ENCODE data around the gene TOP3B.

TOP3B gene

GRCh38 chr22:22010358-22010757 lies 27.8 kb upstream of the TOP3B start:
- no peak for DNase-seq (ENCODE audit: low read depth)

- no peak for DNase-seq (ENCODE audit: low read depth)
Measured at GRCh38 chr22:22009661-22010060, 27.1 kb upstream of the TOP3B start.

- no peak for DNase-seq (ENCODE audit: low read depth)
Measured at GRCh38 chr22:22006596-22006990, 24.0 kb upstream of the TOP3B start.

GRCh38 chr22:22005945-22006595 lies 23.5 kb upstream of the TOP3B start:
- DNase-seq (ENCODE audit: low read depth): no peak

- no peak for DNase-seq (ENCODE audit: low read depth)
Measured at GRCh38 chr22:22003233-22003632, 20.6 kb upstream of the TOP3B start.

DNA sequence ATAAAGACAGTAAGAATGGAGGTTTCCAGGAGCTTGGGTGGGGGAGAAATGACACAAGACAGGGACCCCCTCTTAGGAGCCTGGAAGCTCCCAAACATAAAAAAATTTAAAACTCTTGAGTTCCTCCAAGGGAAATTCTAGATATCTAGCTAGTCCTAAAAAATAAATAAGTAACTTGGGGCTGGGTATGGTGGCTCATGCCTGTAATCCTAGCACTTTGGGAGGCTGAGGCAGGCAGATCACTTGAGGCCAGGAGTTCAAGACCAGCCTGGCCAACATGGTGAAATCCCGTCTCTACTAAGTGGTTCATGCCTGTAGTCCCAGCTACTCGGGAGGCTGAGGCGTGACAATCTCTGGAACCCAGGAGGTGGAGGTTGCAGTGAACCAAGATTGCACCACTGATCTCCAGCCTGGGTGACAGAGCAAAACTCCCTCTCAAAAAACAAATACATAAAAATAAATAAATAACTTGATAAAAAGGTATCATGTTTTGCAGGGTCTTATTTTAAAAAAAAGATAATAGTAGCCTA lies 20.0 kb upstream of the TOP3B start:
- DNase-seq (ENCODE audit: low read depth): no peak

DNA sequence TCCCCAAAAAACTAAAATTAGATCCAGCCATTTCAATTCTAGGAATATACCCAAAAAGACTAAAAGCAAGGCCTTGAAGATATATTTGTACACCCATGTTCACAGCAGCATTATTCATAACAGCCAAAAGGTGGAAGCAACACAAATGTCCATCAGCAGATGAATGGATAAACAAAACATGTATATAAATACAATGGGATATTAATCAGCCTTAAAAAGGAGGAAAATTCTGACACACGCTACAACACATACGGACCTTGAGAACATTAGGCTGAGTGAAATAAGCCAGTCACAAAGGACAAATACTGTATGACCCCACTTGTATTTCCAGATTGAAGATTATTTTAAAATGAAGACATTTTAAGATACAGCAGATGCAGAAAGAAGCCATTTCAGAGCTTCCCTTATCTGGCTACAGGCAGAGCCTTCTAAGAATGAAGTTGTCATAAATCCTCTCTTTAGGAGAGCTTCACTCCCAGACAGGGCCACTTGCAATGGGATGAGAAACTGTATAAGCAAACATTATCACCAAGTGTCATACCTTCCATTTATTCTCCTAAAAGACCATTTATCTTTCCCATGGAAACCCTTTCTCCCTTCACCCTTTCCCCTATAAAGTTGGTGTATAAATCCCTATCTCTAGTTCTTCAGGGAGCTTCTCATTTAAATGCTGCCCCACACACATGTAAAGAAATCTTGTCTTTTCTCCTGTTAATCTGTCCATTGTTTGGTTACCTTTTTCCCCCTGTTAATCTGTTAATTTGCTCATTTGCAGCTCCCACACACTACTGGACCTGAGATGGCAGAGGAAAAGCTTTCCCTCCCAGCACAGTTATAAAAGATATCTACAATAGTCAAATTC lies 19.3 kb upstream of the TOP3B start:
- no peak for DNase-seq (ENCODE audit: low read depth)

DNA sequence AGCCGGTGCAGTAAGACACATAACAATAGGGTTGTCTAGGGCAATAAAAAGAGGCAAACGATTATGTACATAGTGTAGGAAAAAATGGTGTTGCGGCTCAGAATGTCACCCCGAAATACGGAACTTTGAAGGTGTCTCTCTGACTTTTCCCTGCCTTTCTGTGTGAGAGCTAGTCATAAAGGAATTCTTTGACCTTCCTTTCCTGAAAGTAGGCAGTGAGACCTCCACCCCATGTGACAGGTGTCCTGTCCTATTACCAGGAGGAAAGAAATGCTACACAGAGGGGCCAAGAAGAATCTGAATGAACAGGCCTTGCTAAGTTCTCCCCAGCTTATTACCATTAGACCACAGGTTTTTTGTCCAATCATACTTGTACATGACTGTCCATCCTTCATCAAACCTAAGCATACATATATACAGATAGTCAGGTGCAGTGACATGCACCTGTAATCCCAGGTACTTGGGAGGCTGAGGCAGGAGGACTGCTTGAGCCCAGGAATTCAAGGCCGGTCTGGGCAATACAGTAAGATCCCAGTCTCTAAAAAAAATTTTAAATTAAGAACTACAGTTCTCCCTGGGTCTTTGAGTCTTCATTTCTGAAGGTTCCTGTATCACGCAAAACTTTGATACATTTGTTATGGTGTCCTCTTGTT lies 16.1 kb upstream of the TOP3B start:
- DNase-seq (ENCODE audit: low read depth): no peak

DNA sequence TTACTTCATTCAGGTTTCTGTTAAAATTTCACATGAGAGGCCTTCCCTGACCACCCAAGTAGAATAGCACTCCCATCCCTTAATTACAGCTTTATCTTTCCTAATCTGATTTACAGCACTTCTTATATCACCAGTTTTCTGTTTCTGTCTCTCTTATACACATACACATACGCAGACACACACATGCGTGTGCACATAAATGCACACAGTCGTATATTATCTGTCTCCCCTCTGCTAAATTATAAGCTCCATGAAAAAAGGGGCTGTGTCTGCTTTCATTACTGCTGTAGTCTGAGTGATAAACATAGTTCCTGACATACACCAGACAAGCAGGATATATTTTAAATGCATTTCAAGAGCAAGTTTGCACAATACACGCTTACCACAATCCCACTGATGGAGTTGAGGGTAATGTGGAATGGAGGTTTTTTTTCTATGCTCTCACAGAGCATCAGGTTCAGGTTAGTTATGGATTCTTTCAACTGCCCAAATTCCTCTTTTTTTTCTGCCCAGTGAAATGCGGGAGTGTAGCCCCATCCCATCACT lies 13.7 kb upstream of the TOP3B start:
- DNase-seq (ENCODE audit: low read depth): no peak

GRCh38 chr22:21995660-21996059 lies 13.1 kb upstream of the TOP3B start:
- no peak for DNase-seq (ENCODE audit: low read depth)

GRCh38 chr22:21994881-21995444 lies 12.4 kb upstream of the TOP3B start:
- DNase-seq (ENCODE audit: low read depth): no peak

- DNase-seq (ENCODE audit: low read depth): no peak
Measured at GRCh38 chr22:21992593-21993237, 10.1 kb upstream of the TOP3B start.

- no peak for DNase-seq (ENCODE audit: low read depth)
Measured at GRCh38 chr22:21991774-21992173, 9.2 kb upstream of the TOP3B start.

DNA sequence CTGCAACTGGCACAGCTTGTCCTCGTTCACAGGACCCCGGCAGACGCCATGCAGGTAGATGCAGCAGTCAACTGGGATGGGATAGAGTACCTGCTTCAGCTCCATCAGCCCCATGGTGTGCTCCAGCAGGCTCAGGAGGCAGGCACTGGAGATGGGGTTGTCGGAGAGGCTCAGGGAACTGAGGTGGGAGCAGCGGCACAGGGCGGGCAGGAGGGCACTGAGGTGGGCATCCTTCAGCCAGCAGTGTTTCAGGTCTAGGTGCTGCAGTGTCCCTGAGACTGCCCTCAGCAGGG lies 8.7 kb upstream of the TOP3B start:
- no peak for DNase-seq (ENCODE audit: low read depth)

DNA sequence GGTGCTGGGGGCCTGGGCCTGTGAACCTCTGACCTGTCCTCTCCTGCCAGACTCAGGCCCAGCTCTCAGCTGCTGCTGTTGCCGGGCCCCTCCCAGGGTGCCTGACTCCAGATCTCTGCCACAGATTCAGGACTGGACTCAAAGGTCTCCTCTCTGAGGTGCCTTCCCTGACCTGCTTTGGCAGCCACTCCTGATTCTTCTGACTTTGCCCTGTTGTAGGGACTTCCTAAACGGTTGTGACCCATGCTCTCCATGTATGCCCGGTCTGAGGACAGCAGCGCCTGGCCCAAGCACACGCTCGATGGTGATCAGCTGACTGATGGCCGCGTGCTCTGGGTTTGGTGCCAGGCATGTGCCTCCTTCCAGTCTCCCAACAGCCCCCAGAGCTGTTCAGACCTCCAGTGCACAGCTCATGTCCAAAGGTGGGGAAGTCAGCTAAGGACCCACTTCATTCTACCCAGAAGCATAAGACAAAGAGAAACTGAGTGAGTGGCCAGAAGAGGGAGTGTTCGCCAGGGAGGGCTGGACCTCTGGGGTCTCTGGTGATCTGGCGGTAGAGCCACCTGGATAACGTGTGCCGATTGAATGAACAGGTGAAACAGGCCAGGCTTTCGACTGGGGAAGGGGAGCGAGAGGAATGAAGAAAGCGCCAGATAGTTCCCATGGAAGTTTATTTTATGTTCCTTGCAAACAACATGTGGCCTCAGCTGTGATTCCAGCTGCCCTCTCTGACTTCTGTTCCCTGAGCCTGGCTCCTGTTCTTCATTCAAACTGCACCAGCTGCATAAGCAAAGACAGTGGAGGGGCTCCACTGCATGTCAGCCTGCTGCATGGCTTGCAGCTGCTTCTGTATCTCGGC lies 8.1 kb upstream of the TOP3B start:
- DNase-seq (ENCODE audit: low read depth): no peak

DNA sequence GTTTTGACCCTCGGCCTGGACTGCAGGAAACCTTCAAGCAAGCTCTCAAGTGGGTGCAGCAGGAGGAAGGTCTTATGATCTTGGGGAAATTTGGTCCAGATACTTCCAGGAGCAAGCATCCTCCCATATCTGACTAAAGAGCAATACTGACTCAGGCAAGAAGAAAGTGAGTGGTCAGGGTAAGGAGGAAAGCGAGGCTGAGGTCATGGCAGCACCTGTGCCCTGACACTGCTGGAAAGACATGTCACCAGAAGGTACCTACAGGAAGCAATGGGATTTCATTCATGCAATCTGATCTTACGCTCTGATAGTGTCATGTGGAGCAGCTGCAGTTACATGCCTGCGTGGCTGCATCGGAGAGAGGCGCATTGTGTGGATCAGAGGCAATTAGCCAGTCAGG lies 6.5 kb upstream of the TOP3B start:
- no peak for DNase-seq (ENCODE audit: low read depth)

DNA sequence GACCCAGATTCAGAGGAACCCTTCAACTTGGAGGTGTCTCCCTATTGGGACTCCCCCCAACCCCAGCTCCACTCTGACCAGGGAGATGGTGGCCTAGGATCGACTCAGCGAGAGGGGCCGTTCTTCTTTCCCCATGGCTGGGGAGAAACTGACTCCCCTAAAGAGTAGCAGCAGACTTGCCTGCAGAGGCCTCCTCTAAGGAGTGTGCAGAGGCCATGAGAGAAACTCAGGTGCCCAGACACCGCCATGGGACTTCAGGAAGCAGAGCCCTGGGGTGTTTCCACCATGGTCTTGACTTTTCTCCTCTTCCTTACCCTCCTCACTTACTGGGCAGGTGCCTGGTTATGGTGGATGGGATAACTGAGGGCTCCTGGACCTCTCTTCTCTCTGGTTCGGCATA lies 2.6 kb upstream of the TOP3B start:
- DNase-seq (ENCODE audit: low read depth): no peak

DNA sequence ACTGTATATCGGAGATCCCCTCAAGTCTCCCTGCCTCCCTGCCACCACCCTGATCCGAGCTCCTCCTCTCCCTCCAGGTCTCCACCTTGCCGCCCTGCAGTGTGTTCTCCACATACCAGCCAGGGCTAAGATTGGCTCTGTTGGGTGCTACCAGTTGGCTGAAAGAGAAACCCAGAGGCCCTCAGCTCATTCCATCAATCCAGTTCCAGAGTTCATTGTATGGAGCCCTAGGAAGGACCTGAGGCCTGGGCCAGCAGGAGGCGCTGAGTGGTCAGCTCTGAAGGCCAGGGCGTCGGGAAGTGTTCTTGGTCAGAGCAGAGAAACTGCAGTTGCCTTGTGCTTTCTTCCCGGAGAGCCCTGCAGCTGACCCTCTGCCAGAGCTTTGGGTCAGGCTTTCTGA lies 2.2 kb upstream of the TOP3B start:
- no peak for DNase-seq (ENCODE audit: low read depth)

GRCh38 chr22:21981874-21982273 lies 713 bp downstream of the TOP3B start:
- DNase-seq (ENCODE audit: low read depth): no peak

DNA sequence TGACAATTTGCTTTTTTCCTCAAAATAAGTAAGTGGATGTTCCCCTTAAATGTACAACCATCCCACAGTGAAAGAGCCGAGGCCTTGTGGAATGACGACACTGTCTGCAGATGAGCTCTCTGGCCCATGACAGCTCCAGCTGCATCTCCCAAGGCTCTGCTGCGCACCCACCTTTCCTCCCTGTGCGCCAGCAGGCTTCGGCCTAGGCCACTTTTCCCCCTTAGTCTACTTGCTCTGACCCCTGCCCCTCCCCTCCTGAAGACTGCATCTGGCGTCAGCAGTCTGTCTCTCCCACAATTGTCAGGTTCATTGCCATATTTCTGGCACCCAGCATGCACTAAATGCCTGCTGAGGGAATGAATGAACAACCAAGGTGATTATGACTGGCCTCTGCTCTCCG lies 2.0 kb downstream of the TOP3B start:
- DNase-seq (ENCODE audit: low read depth): no peak
